Heart right ventricle (tissue), 16 donors: Measurements from ENCODE around the gene EPB41L2. TPM values are rescaled to one million over a fixed set of nuclear protein-coding genes. Genes with fewer than 3 reads are reported as not detected.

ENCODE experiments used
- ATAC-seq, 8 donors: fragments of 200-7000 bp; cut with Tn5 transposase; one replicate each; pipeline ENCODE4 v1.9.1; 2020; ENCODE audit warnings: mild to moderate bottlenecking in 8 of 8, moderate library complexity in 8 of 8, moderate number of reproducible peaks in 1 of 8
- DNase-seq, 2 donors: peaks; one replicate each; pipeline ENCODE4 v3.0.0-alpha.2; 2020
- H3K27ac ChIP-seq, 10 donors: fragments of 200-600 bp; sonication (generic) in 2 of 10; one replicate each; pipeline versions ENCODE4 v1.5.0 to v1.8.0; 2020 to 2022; ENCODE audit warnings: mild to moderate bottlenecking in 3 of 10
- H3K27me3 ChIP-seq, 7 donors: fragments of 200-600 bp; one replicate each; pipeline ENCODE4 v1.8.0; 2021 to 2022; ENCODE audit warnings: mild to moderate bottlenecking in 2 of 7
- H3K36me3 ChIP-seq, 9 donors: fragments of 200-600 bp; sonication (generic) in 1 of 9; one replicate each; pipeline versions ENCODE4 v1.5.0 to v1.8.0; 2020 to 2022; ENCODE audit warnings: mild to moderate bottlenecking in 2 of 9
- H3K4me1 ChIP-seq, 9 donors: fragments of 200-600 bp; sonication (generic) in 1 of 9; one replicate each; pipeline versions ENCODE4 v1.5.0 to v1.8.0; 2020 to 2022; ENCODE audit warnings: mild to moderate bottlenecking in 4 of 9
- H3K4me3 ChIP-seq, 10 donors: fragments of 200-600 bp; sonication (generic) in 2 of 10; one replicate each; pipeline versions ENCODE4 v1.5.0 to v1.8.0; 2020 to 2022; ENCODE audit warnings: mild to moderate bottlenecking in 7 of 10, moderate library complexity in 2 of 10
- H3K9me3 ChIP-seq, 11 donors: fragments of 200-600 bp in 10 of 11; sonication (generic) in 2 of 11; one replicate each; pipeline versions ENCODE4 v1.5.0 to v1.8.0; 2013 to 2022; ENCODE audit warnings: mild to moderate bottlenecking in 2 of 11, control low read depth in 1 of 11, moderate library complexity in 1 of 11
- CTCF ChIP-seq, 9 donors: fragments of 200-600 bp; sonication (generic) in 2 of 9; IDR thresholded peaks; one replicate each; pipeline versions ENCODE4 v1.5.0 to v1.8.0; 2021 to 2022; ENCODE audit warnings: antibody characterized with exemption in 9 of 9, mild to moderate bottlenecking in 5 of 9, moderate library complexity in 1 of 9
- WGBS, 2 donors: extraction: QIAGEN DNeasy Blood & Tissue Kit; methylation state at CpG; one replicate each; pipeline ENCODE4 v1.1.7; 2013; ENCODE audit warnings: inconsistent platforms in 1 of 2; 5-methylcytosine and 5-hydroxymethylcytosine counted together
- intact Hi-C, 10 donors: fragments of 100-400 bp; cut with DNase I; formaldehyde crosslinking; loops; one replicate each; pipeline versions ENCODE4 v1.11.1 to v1.14.2; 2022
- polyA plus RNA-seq, 2 donors: library from polyadenylated mRNA; stranded (reverse); fragments of 200-250 nt; gene quantifications; one replicate each; pipeline ENCODE4 v1.2.3, GENCODE V29; 2013
- total RNA-seq, 10 donors: library from RNA; stranded (reverse); fragmentation: NEBNext Ultra II Directional in 3 of 10; extraction: Animal tissue kit (Norgen Biotek cat#: 25700) in 3 of 10; gene quantifications; one replicate each; pipeline versions ENCODE4 v1.2.1 to v1.2.4, GENCODE V29; 2021 to 2023
- donor health status: Arrhythmogenic right ventricular cardiomyopathy.
- donor health status: ischemic (EF 13 %, LVEDD 7.1; RV severe dilation, severe dysfunction).
- donor health status: healthy with polysubstance abuse.
- donor health status: DM: no; HTN: yes; CAD: no.
- donor health status: DM: no; HTN: no; CAD: no.
- donor health status: ischemic (EF 25% LVEDD 6.9; RV normal size, moderate dysfunction).
- donor health status: ischemic (EF 25% LVEDD 5.7; RV mildly dilated, moderate dysfunction).
- donor health status: healthy.
- donor health status: DM: yes; HTN: yes; CAD: no.
- donor health status: Ischemic cardiomyopathy.
- donor health status: ischemic (EF 35%, LVEDD 5.7; RV mildly dilated, moderate dysfunction).
- donor health status: nonischemic (EF 11% LVEDD 7.7; RV severe dilation, severe dysfunction).
- donor health status: DM: yes; HTN: yes; CAD: no.
- donor health status: PGD.
- donor health status: ischemic (EF 29% LVEDD 5.4; RV normal size, mild dysfunction).
- donor health status: nonischemic (EF 23%, LVEDD 6.1; RV moderate dilation, normal function).

Gene EPB41L2
- total and polyA plus RNA-seq, 12 donors, result 18.0 to 98.6 (median 55.1) TPM

- no peak for TF ChIP-seq CTCF (IDR thresholded peaks at IDR 0.05)
- intact Hi-C loops, result no loop called here
- 76 to 79% methylated on average over 2 of the region's 2 CpGs for whole genome bisulfite sequencing, 2 donors
These were observed 204.4 kb downstream of the EPB41L2 start for GRCh38 chr6:130858498-130859160.

GRCh38 chr6:130858054-130858453 is 205.0 kb downstream of the EPB41L2 start:
- H3K4me1 ChIP-seq, result no peaks in the 10 kb centered on the region
- no peak for TF ChIP-seq CTCF (IDR thresholded peaks at IDR 0.05)
- intact Hi-C loops, result no loop called here
- H3K9me3 ChIP-seq, result peaks cover 0 to 4% (median 0%) of the 10 kb centered on the region in 11 donors
- peaks cover 0 to 97% (median 11%) of the 10 kb centered on the region in 9 donors for H3K36me3 ChIP-seq
- H3K27me3 ChIP-seq, result no peaks in the 10 kb centered on the region
- DNase-seq (no peak), ATAC-seq (no peak)
- no peak overlapping the region for H3K4me3 ChIP-seq
- 85 to 91% methylated on average over 4 of the region's 4 CpGs for WGBS, 2 donors
- H3K27ac ChIP-seq, result no peak overlapping the region

More at GRCh38 chr6:130858498-130859160, 204.4 kb downstream of the EPB41L2 start:
- ATAC-seq (no peak), DNase-seq (no peak)
- Histone ChIP-seq H3K9me3 (peaks cover 0 to 4% (median 0%) of the 10 kb centered on the region in 11 donors), H3K27ac (no peak overlapping the region), H3K36me3 (peaks cover 0 to 97% (median 11%) of the 10 kb centered on the region in 9 donors), H3K4me1 (no peaks in the 10 kb centered on the region), H3K27me3 (no peaks in the 10 kb centered on the region), H3K4me3 (no peak overlapping the region)

- no peak for TF ChIP-seq CTCF (IDR thresholded peaks at IDR 0.05)
- Histone ChIP-seq H3K27me3 (no peaks in the 10 kb centered on the region), H3K4me1 (peaks cover 0 to 18% (median 0%) of the 10 kb centered on the region in 9 donors), H3K4me3 (no peak overlapping the region), H3K36me3 (peaks cover 0 to 74% (median 11%) of the 10 kb centered on the region in 9 donors), H3K9me3 (peaks cover 0 to 4% (median 0%) of the 10 kb centered on the region in 11 donors), H3K27ac (no peak overlapping the region)
- no peak for DNase-seq
- intact Hi-C loops, result no loop called here
- WGBS, 2 donors, result 61% methylated on average over 5 of the region's 5 CpGs
- no peak for ATAC-seq
These were observed 209.4 kb downstream of the EPB41L2 start for GRCh38 chr6:130853555-130854183.

GRCh38 chr6:130852844-130853554 is 210.0 kb downstream of the EPB41L2 start:
- WGBS, 2 donors, result 62 to 67% methylated on average over 7 of the region's 7 CpGs
- intact Hi-C loops, result no loop called here

More at GRCh38 chr6:130852844-130853554, 210.0 kb downstream of the EPB41L2 start:
- Histone ChIP-seq H3K27me3 (no peaks in the 10 kb centered on the region), H3K4me1 (peaks cover 0 to 24% (median 0%) of the 10 kb centered on the region in 9 donors), H3K4me3 (no peak overlapping the region), H3K9me3 (peaks cover 0 to 4% (median 0%) of the 10 kb centered on the region in 11 donors), H3K27ac (no peak overlapping the region), H3K36me3 (peaks cover 0 to 67% (median 5%) of the 10 kb centered on the region in 9 donors)
- no peak for TF ChIP-seq CTCF (IDR thresholded peaks at IDR 0.05)
- ATAC-seq, result no peak
- DNase-seq, result no peak
